GM12892 (cell line): Measurements from ENCODE around the gene LPAR5.

ENCODE experiments used
- POLR2A ChIP-seq: IDR thresholded peaks from 2 replicates; pipeline ENCODE4 v1.6.1; 2011; ENCODE audit warnings: low read depth, low read length, control low read depth
- POLR2AphosphoS5 ChIP-seq: IDR thresholded peaks from 2 replicates; pipeline ENCODE4 v1.6.1; 2011; ENCODE audit warnings: low read depth, low read length, control low read depth
- TAF1 ChIP-seq: IDR thresholded peaks from 2 replicates; pipeline ENCODE4 v1.6.1; 2011; ENCODE audit warnings: low read depth, mild to moderate bottlenecking, control low read depth, low read length, borderline replicate concordance

- TF ChIP-seq POLR2A (no peak), POLR2AphosphoS5 (no peak), TAF1 (no peak)
These were observed 5.0 kb downstream of the LPAR5 start for GRCh38 chr12:6630736-6631135.
